Prostate gland (tissue), 2 donors: Measurements from ENCODE around the gene NUP205. TPM values are rescaled to one million over a fixed set of nuclear protein-coding genes. Genes with fewer than 3 reads are reported as not detected.

ENCODE experiments used
- DNase-seq: peaks from one replicate; pipeline ENCODE4 v3.0.0-alpha.2; 2019; ENCODE audit warnings: low spot score
- H3K27ac ChIP-seq, 2 donors: fragments of 200-600 bp; sonication (generic); 2 replicates each; pipeline ENCODE4 v1.5.1; 2017 to 2019
- H3K27me3 ChIP-seq: fragments of 200-600 bp; sonication (generic); replicated peaks from 2 replicates; pipeline ENCODE4 v1.5.1; 2019; ENCODE audit not compliant: insufficient read depth
- H3K36me3 ChIP-seq, 2 donors: fragments of 200-600 bp; sonication (generic); 1 replicate in 1 of 2; 2 replicates in 1 of 2; pipeline versions ENCODE4 v1.5.1 to v1.8.1; 2017 to 2019
- H3K4me1 ChIP-seq: fragments of 200-600 bp; sonication (generic); replicated peaks from 2 replicates; pipeline ENCODE4 v1.5.1; 2019
- H3K4me3 ChIP-seq, 2 donors: fragments of 200-600 bp; sonication (generic); 2 replicates each; pipeline ENCODE4 v1.5.1; 2017 to 2019
- H3K9me3 ChIP-seq: fragments of 200-600 bp; sonication (generic); 2 replicates; pipeline ENCODE4 v1.5.1; 2017
- POLR2A ChIP-seq: fragments of 450-650 bp; IDR thresholded peaks from one replicate; pipeline ENCODE4 v1.6.1; 2016; ENCODE audit warnings: antibody characterized with exemption, mild to moderate bottlenecking
- POLR2AphosphoS5 ChIP-seq: sonication (generic); formaldehyde crosslinking; IDR thresholded peaks from one replicate; pipeline ENCODE4 v1.6.1; 2017; ENCODE audit warnings: antibody characterized with exemption
- WGBS: methylation state at CpG from one replicate; pipeline ENCODE4 v1.1.5; 2018; 5-methylcytosine and 5-hydroxymethylcytosine counted together
- intact Hi-C: fragments of 100-400 bp; cut with DNase I; formaldehyde crosslinking; loops from one replicate; pipeline ENCODE4 v1.14.2; 2022
- total RNA-seq, 2 donors: library from RNA; depleted of rRNA; stranded (reverse); fragments of >200 nt; gene quantifications; one replicate each; pipeline ENCODE4 v1.1.0, GENCODE V29; 2016
- TF ChIP-seq, protein P1 (sequence below), 4 experiments: fragments of 200-600 bp in 2 of 4; fragments of 450-650 bp in 2 of 4; sonication (generic) in 2 of 4; IDR thresholded peaks; 1 replicate in 3 of 4; 2 replicates in 1 of 4; pipeline ENCODE4 v1.5.1; 2016 to 2019; ENCODE audit warnings: antibody characterized with exemption in 4 of 4, mild to moderate bottlenecking in 2 of 4, moderate library complexity in 2 of 4

The NUP205 gene
- total RNA-seq, 2 donors from 2014 or later: 33.1 to 62.4 TPM

- Histone ChIP-seq H3K4me3 (no peak overlapping the region), H3K9me3 (no peaks in the 10 kb centered on the region), H3K4me1 (no peaks in the 10 kb centered on the region), H3K27ac (no peak overlapping the region), H3K27me3 (no peaks in the 10 kb centered on the region), H3K36me3 (no peaks in the 10 kb centered on the region)
- TF ChIP-seq POLR2AphosphoS5: no peak
- intact Hi-C loops: no loop called here
- WGBS: 89% methylated on average over 3 of the region's 3 CpGs
- no peak for DNase-seq
Observed at GRCh38 chr7:135517060-135517459, 40.7 kb upstream of the NUP205 start.

DNA sequence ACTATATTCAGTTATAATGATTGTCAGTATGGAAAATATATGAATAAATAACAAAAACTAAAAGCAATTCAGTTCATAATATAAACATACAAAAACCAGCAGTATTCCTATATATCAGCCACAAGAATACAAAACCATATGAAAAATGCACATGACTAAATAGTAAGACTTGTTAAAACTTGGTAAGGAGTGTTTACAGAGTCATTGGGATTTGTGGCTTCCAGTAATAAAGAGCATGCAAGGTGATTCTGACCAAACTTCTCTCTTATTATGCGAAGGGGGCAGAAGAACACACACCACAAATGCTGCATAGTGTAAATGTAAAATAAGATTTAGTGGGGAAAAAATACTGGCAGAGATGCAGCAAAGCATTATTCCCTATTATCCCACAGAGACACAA lies 39.0 kb upstream of the NUP205 start:
- H3K27me3 ChIP-seq: no peaks in the 10 kb centered on the region
- DNase-seq: no peak
- no peaks in the 10 kb centered on the region for H3K9me3 ChIP-seq
- intact Hi-C loops: no loop called here
- no peak overlapping the region for H3K4me3 ChIP-seq
- H3K27ac ChIP-seq: no peak overlapping the region
- TF ChIP-seq POLR2AphosphoS5 (no peak), POLR2A (no peak)
- TF ChIP-seq, protein P1, sequence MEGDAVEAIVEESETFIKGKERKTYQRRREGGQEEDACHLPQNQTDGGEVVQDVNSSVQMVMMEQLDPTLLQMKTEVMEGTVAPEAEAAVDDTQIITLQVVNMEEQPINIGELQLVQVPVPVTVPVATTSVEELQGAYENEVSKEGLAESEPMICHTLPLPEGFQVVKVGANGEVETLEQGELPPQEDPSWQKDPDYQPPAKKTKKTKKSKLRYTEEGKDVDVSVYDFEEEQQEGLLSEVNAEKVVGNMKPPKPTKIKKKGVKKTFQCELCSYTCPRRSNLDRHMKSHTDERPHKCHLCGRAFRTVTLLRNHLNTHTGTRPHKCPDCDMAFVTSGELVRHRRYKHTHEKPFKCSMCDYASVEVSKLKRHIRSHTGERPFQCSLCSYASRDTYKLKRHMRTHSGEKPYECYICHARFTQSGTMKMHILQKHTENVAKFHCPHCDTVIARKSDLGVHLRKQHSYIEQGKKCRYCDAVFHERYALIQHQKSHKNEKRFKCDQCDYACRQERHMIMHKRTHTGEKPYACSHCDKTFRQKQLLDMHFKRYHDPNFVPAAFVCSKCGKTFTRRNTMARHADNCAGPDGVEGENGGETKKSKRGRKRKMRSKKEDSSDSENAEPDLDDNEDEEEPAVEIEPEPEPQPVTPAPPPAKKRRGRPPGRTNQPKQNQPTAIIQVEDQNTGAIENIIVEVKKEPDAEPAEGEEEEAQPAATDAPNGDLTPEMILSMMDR (IDR thresholded peaks at IDR 0.05): no peak
- no peaks in the 10 kb centered on the region for H3K36me3 ChIP-seq
- 59% methylated on average over 1 of the region's 1 CpG for WGBS
- no peaks in the 10 kb centered on the region for H3K4me1 ChIP-seq

DNA sequence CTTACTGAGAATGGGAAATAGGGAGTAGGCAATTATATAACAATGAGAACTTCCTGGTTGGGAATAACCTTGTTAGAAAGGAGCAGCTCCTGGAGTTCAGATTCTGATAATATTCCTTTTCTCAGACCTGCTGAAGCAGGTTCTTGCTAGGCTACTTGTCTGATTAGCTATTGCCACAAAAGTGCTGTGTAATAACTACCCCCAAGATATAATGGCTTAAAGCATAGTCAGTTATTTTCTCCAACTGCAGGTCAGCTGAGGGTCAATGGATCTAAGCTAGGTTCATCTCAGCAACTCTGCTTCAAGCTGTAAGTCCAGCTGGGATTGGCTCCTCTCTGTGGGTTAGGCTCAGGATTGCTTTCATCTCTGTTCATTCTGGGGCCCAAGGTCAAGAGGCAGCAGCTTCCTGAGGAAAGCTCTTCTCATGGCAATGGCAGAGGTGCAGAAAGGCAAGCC lies 38.5 kb upstream of the NUP205 start:
- no peaks in the 10 kb centered on the region for H3K27me3 ChIP-seq
- no peak overlapping the region for H3K4me3 ChIP-seq
- no peaks in the 10 kb centered on the region for H3K4me1 ChIP-seq
- DNase-seq: no peak
- intact Hi-C loops: no loop called here
- TF ChIP-seq POLR2A (no peak), POLR2AphosphoS5 (no peak)
- TF ChIP-seq, protein P1 (IDR thresholded peaks at IDR 0.05): no peak
- no peak overlapping the region for H3K27ac ChIP-seq
- no peaks in the 10 kb centered on the region for H3K9me3 ChIP-seq
- no peaks in the 10 kb centered on the region for H3K36me3 ChIP-seq

DNA sequence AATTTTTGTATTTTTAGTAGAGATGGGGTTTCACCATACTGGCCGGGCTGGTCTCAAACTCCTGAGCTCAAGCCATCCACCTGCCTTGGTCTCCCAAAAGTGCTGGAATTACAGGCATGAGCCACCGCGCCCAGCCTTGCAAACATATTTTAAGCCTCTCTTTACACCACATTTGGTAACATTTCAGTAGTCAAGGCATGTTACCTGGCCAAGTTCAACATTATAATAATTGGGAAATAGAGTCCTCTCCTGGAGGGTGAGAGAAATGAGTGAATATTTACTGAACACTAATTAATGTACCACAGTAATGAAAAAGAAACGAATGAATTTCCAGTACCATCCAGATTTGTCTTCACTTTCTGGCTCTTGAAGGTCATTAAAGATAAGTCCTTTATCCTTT lies 37.8 kb upstream of the NUP205 start:
- Histone ChIP-seq H3K27me3 (no peaks in the 10 kb centered on the region), H3K4me3 (no peak overlapping the region), H3K27ac (no peak overlapping the region), H3K9me3 (no peaks in the 10 kb centered on the region), H3K4me1 (no peaks in the 10 kb centered on the region), H3K36me3 (no peaks in the 10 kb centered on the region)
- 91% methylated on average over 4 of the region's 4 CpGs for WGBS
- intact Hi-C loops: no loop called here
- DNase-seq: no peak
- TF ChIP-seq, protein P1 (IDR thresholded peaks at IDR 0.05): no peak
- TF ChIP-seq POLR2A (no peak), POLR2AphosphoS5 (no peak)

DNA sequence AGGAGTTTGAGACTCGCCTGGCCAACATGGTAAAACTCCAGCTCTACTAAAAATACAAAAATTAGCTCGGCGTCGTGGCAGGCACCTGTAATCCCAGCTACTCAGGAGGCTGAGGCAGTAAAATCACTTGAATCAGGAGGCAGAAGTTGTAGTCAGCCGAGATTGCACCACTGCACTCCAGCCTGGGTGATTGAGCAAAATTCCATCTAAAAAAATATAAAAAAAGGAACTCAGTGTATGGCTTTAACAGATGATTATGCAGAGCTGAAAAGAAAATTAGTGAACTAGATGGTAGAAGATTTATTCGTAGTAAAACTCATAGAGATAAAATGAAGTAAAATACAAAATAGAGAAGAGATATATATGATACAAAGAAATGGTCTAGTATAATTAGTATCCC lies 35.2 kb upstream of the NUP205 start:
- H3K27me3 ChIP-seq: no peaks in the 10 kb centered on the region
- 84% methylated on average over 6 of the region's 6 CpGs for WGBS
- TF ChIP-seq POLR2A (no peak), POLR2AphosphoS5 (no peak)
- TF ChIP-seq, protein P1 (IDR thresholded peaks at IDR 0.05): no peak
- intact Hi-C loops: no loop called here
- H3K27ac ChIP-seq: no peak overlapping the region
- no peaks in the 10 kb centered on the region for H3K36me3 ChIP-seq
- no peak overlapping the region for H3K4me3 ChIP-seq
- no peaks in the 10 kb centered on the region for H3K4me1 ChIP-seq
- DNase-seq: no peak
- no peaks in the 10 kb centered on the region for H3K9me3 ChIP-seq
